ENCODE data around the gene GTF3A. TPM values are rescaled to one million over a fixed set of nuclear protein-coding genes. Genes with fewer than 3 reads are reported as not detected.
A peak's percentile ranks its signal among the peaks of the same experiment; 100 is the strongest.

GTF3A gene
- total RNA-seq, 1 donor from 2014 or later: 75.9 TPM

GRCh38 chr13:27461940-27462584, 37.6 kb downstream of the GTF3A start:
- no peak overlapping the region for H3K27ac Mint-ChIP-seq
- H3K9me3 Mint-ChIP-seq (ENCODE audit: low read depth): no peaks in the 10 kb centered on the region
- peaks cover 3% of the 10 kb centered on the region for H3K27me3 Mint-ChIP-seq
- no peaks in the 10 kb centered on the region for H3K36me3 Mint-ChIP-seq (ENCODE audit: insufficient read depth)
- no peak overlapping the region for H3K4me3 Mint-ChIP-seq (ENCODE audit: low read depth)
- no peak for TF ChIP-seq CTCF (IDR thresholded peaks at IDR 0.05; ENCODE audit: unreplicated experiment)
- peaks cover 12% of the 10 kb centered on the region for H3K4me1 Mint-ChIP-seq (ENCODE audit: low read depth)
- DNase-seq (ENCODE audit: low spot score, unreplicated experiment): no peak

GRCh38 chr13:27463500-27463899, 39.1 kb downstream of the GTF3A start:
- TF ChIP-seq CTCF (IDR thresholded peaks at IDR 0.05; ENCODE audit: unreplicated experiment): no peak
- Mint-ChIP-seq H3K36me3 (ENCODE audit: insufficient read depth) (no peaks in the 10 kb centered on the region), H3K4me3 (ENCODE audit: low read depth) (no peak overlapping the region), H3K27me3 (peaks cover 3% of the 10 kb centered on the region), H3K27ac (no peak overlapping the region), H3K9me3 (ENCODE audit: low read depth) (peaks cover under 1% of the 10 kb centered on the region), H3K4me1 (ENCODE audit: low read depth) (peaks cover 9% of the 10 kb centered on the region)
- no peak for DNase-seq (ENCODE audit: low spot score, unreplicated experiment)

- Mint-ChIP-seq H3K4me1 (ENCODE audit: low read depth) (peaks cover 9% of the 10 kb centered on the region), H3K27me3 (no peaks in the 10 kb centered on the region)
Measured at GRCh38 chr13:27465611-27466010, 41.2 kb downstream of the GTF3A start.

GRCh38 chr13:27466513-27466912, 42.1 kb downstream of the GTF3A start:
- Mint-ChIP-seq H3K4me1 (ENCODE audit: low read depth) (peaks cover 9% of the 10 kb centered on the region), H3K36me3 (ENCODE audit: insufficient read depth) (no peaks in the 10 kb centered on the region), H3K27me3 (no peaks in the 10 kb centered on the region), H3K4me3 (ENCODE audit: low read depth) (no peak overlapping the region), H3K27ac (peak overlapping the region; percentile 30), H3K9me3 (ENCODE audit: low read depth) (peaks cover 3% of the 10 kb centered on the region)
- TF ChIP-seq CTCF (IDR thresholded peaks at IDR 0.05; ENCODE audit: unreplicated experiment): no peak
- no peak for DNase-seq (ENCODE audit: low spot score, unreplicated experiment)

More at GRCh38 chr13:27465611-27466010, 41.2 kb downstream of the GTF3A start:
- Mint-ChIP-seq H3K27ac (no peak overlapping the region), H3K9me3 (ENCODE audit: low read depth) (peaks cover 3% of the 10 kb centered on the region), H3K4me3 (ENCODE audit: low read depth) (no peak overlapping the region), H3K36me3 (ENCODE audit: insufficient read depth) (no peaks in the 10 kb centered on the region)
- DNase-seq (ENCODE audit: low spot score, unreplicated experiment): no peak
- no peak for TF ChIP-seq CTCF (IDR thresholded peaks at IDR 0.05; ENCODE audit: unreplicated experiment)

- TF ChIP-seq CTCF (IDR thresholded peaks at IDR 0.05; ENCODE audit: unreplicated experiment): no peak
- Mint-ChIP-seq H3K27me3 (peaks cover 4% of the 10 kb centered on the region), H3K36me3 (ENCODE audit: insufficient read depth) (no peaks in the 10 kb centered on the region), H3K9me3 (ENCODE audit: low read depth) (peaks cover 3% of the 10 kb centered on the region), H3K27ac (no peak overlapping the region), H3K4me3 (ENCODE audit: low read depth) (no peak overlapping the region), H3K4me1 (ENCODE audit: low read depth) (peaks cover 9% of the 10 kb centered on the region)
- DNase-seq (ENCODE audit: low spot score, unreplicated experiment): no peak
Measured at GRCh38 chr13:27470075-27470820, 45.8 kb downstream of the GTF3A start.

Measured in progenitor cell of endocrine pancreas (in vitro differentiated cells).